GM19023 (cell line): Measurements from ENCODE around the gene RALGAPB.

Source experiments
- ATAC-seq: cut with Tn5 transposase; IDR thresholded peaks from one replicate; pipeline ENCODE4 v1.9.1; 2021; ENCODE audit warnings: mild to moderate bottlenecking, moderate library complexity; ENCODE audit not compliant: unreplicated experiment

Gene RALGAPB

GRCh38 chr20:38603286-38603685 lies 130.6 kb downstream of the RALGAPB start:
- ATAC-seq: no peak

GRCh38 chr20:38604873-38605303 lies 132.2 kb downstream of the RALGAPB start:
- no peak for ATAC-seq

GRCh38 chr20:38607351-38607750 lies 134.7 kb downstream of the RALGAPB start:
- ATAC-seq: no peak

DNA sequence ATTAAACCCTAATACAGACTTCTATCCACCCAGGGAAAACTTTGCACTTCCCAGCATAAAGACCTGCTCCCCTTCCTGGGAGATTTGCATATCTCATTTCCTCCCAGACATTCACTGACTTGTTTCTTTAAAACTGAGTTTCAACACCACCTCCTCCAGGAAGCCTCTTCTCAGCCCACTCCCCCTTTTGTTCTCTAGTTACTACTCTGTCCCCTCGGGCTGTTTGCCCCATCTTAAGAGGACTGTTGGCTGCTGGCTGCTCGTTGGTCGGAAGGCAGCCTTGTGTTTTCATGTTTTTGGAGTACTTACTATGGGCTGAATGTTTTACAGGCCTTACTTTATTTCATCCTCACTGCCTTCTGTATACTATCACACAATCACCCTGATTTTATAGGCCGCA lies 135.5 kb downstream of the RALGAPB start:
- ATAC-seq: no peak

- ATAC-seq: no peak
These were observed 137.2 kb downstream of the RALGAPB start for GRCh38 chr20:38609815-38610214.

DNA sequence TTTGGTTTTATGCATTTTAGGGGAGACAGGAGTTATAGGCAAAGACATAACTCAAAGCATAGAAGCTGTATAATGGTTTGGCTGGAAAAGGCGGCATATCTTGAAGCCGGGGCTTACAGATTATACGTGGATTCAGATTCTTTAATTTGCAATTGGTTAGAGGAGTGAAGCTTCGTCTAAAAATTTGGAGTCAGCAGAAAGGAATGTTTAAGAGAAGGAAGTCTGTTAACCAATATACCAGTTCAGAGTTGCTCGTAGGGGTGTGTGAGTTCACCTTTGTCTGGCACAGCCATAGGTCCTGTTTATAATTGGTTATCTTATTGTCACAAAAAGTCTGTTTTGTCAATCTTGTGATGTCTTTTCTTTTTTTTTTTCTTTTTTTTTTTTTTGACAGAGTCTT lies 137.9 kb downstream of the RALGAPB start:
- no peak for ATAC-seq

DNA sequence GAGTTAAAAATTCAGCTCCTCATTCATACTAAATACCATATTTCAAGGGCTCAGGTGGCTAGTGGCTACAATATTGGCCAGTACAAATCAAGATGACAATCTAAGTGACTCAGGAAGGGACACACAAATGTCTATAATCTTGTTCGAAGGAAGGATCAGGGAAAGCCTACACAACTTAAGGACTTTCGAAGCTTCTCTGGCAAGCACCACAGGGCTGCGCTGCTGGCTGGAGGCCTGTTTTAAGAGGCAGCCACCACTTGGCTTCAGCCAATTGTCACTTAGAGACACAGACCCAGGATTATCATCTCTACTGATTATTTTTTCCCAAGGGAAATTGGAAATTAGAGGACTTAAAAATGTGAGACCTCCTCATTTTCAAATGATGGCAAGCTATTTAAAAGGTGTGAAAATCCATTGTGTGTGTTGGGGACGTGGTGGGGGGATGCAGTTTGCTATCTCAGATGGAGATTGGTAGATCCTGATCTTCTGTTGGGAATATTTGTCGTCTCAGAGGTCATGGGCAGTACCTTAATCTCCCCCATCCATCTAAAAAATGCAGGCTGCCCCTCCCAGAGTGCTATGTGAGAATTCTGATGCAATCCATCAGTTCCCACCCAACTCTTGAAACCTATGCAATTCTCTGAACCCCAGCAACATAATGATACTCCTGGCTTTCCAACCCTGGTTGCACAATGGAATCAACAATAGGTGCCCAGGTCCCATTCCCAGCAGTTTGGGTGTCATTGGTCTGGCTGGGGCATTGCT lies 140.3 kb downstream of the RALGAPB start:
- no peak for ATAC-seq

GRCh38 chr20:38615283-38615682 lies 142.6 kb downstream of the RALGAPB start:
- no peak for ATAC-seq

GRCh38 chr20:38616457-38616856 lies 143.8 kb downstream of the RALGAPB start:
- ATAC-seq: no peak

DNA sequence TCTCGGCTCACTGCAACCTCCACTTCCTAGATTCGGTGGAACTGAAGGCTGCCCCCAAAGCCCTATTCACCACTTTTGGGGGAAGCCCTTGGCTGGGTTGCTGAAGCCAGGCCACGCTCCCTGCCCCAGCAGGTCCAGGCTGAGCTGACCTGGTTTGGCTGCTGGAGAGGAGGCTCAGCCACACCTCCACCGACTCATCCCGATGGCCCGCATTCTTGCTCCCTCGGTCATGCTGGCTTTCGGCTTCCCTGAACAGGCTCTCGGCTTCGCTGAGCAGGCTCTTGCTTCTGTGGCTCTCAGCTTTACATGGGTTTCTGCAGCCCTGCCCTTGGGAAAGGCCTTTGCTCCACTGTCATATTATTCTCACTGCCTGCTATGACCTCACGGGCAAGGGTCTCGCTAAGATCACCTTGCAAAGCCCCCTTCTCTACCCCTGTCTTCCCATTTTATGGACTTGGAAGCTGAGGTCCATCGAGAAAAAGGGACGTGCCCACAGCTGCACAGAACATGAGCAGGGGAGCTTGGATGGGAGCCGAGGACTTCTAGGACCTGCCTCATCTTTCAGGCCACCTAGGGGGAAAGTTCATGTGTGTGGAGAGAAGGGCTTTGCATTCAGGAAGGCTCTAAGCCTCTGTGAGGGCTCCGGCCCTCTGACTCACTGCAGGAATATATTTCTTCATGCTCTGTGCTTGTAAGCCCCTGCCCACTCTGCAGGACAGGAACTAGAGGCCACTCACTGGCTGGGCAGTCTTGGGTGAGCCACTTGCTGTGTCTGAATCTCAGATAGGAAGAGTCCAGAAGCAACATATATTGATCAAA lies 144.6 kb downstream of the RALGAPB start:
- no peak for ATAC-seq

GRCh38 chr20:38617830-38618196 lies 145.2 kb downstream of the RALGAPB start:
- no peak for ATAC-seq

DNA sequence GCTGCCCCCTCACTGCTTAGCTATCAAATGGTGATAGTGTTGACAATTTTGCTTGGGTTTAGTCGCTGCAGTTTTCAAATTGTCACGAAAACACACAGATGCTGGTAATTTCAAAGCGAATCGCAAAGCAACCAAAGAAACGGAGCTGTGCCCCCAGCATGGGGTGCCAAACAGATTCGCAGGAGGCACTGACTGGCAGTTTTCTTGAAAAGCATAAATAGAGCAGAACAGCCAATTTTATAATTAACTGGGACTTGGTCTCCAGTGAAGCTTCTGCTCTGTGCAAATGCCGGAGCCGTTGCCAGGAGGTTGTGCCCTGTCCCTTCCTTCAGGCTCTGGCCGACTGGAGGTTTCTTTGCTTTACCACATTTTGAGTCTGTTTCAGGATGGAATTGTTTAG lies 147.8 kb downstream of the RALGAPB start:
- ATAC-seq: no peak

- no peak for ATAC-seq
These were observed 150.4 kb downstream of the RALGAPB start for GRCh38 chr20:38623061-38623460.

DNA sequence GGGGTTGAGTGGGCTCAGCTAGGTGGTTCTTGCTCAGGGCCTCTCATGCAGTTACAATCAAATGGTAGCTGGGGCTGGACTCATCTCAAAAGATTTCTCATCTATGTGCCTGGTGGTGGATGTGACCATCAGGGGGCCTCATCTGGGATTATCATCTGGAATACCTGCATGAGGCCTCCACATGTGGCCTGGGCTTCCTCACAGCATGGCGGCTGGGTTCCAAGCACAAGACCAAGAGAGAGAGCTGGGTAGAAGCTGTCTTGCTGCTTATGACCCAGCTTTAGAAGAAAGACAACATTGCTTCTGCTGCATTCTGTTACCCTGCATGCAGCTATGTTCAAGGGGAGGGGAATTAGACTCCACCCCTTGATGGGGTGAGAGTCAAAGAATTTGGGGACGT lies 151.4 kb downstream of the RALGAPB start:
- no peak for ATAC-seq

GRCh38 chr20:38625896-38626295 lies 153.3 kb downstream of the RALGAPB start:
- ATAC-seq: no peak

DNA sequence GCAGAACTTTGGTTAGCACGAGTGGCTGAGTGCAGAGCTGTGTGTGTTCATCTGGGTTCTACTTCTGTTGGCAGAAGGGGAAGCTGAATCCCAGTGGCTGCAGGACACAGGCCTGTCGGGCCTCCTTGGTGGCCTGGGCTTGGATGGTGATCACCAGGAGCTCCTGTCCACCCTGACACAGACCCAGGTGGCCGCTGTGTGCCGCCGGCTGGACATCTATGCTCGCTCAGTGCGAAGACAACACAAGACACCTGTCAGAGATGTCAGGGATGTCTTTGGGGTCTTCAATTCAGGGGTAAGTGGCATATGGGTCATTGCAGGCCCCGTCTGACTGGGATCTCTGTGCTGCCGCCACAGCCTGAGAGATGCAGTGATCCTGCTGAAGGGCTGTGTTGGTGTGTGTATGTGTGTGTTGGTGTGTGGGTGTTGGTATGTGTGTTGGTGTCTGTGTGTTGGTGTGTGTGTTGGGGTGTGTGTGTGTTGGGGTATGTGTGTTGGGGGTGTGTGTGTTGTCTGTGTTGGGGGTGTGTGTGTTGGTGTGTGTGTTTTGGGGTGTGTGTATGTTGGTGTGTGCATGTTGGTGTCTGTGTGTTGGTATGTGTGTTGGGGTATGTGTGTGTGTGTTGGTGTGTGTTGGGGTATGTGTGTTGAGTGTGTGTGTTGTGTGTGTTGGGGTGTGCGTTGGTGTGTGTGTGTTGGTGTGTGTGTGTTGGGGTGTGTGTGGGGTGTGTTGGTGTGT lies 154.4 kb downstream of the RALGAPB start:
- no peak for ATAC-seq
